ENCODE measurements around the gene MYO5A.
"Not testable (repeated sequence)": the region's sequence is repeated elsewhere in the genome, so short reads cannot be mapped to it uniquely, and the experiment has no call there.

The MYO5A gene

DNA sequence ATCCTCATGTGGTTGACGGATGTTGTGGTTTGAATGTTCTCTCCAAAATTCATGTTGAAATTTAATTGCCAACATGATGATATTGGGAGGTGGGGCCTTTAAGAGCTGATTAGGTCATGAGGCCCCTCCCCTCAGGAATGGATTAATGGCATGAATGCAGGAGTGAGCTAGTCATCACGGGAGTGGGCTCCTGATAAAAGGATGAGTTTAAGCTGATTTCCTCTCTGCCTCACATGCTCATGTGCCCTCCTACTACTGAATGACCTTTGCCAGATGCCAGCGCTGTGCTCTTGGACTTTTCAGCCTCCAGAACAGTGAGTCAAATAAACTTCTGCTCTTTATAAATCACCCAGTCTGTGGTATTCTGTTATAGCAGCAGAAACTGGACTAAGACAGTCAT, 111.2 kb downstream of the MYO5A start:
- DNase-seq: no peak

DNA sequence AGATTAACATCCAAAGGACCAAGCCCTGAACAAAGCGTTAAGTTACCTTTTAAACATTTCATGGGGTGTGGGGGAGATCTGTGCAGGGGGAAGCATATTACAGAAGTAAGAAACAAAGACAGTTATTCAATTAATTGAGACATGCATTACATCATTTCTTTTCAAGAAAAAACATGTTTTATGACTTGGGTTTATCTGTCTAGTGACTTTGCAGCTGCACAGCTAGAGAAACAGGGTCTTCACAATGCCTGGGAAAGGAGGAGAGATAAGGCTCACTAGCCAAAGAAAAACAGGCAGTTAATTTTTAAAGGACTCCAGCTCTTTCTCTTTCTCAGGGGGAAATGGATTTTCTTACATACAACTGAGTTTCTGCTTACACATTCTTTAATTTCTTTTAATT, 112.1 kb downstream of the MYO5A start:
- not testable (repeated sequence) for DNase-seq

DNA sequence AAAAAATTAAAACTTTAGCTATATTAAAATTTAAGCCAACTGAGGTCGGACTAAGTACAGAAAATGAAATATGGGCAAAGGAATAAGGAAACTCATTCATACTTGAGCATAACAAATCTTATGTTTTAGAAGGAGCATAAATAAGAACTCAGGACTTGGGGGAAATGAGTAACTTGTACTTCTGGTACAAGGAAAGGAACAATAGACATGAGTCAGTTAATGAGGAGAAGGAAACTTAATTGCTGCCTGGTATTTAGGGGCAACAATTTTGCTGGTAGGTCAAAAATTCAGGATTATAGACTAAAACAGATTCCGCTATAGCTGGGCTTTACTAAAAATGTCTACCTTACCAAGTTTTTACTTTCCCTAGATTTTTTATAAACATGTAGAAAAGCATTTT, 113.1 kb downstream of the MYO5A start:
- no peak for DNase-seq

DNA sequence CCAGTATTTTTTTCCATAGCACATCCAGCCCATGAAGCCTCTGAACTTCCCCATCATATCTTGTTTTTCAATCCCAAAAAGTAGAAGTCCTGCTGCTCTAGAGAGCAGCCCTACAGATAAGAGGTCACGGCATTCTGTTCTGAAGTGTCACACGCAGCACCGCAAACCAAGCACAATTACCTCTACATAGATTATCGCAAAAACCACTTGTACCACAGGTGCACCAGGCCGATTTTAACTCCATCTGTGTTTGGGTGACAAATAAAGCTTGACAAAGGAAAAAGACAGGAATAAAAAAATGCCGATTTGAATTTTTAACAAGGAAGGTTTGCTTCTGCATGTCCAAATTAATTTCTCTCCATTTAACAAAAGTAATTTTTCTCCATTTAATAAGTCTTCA, 113.7 kb downstream of the MYO5A start:
- DNase-seq: no peak

DNA sequence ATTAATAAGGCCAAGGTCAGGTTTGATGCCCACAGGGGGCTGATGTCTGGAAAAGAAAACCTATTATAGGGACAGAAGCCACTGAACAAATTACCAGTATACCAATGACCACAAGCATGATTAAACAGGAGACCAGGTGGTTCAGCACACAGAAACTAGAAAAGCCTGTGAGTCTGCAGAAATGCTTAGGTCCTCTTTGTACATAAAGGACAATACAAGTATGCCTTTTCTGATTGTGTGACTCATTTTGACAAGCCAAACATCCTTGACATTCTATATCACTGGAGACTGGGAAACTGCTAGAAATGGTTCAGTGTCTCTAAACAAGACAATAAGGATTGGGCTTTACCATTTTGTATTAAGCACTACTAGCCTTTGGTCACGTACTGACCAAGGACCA, 119.9 kb downstream of the MYO5A start:
- no peak for DNase-seq

DNA sequence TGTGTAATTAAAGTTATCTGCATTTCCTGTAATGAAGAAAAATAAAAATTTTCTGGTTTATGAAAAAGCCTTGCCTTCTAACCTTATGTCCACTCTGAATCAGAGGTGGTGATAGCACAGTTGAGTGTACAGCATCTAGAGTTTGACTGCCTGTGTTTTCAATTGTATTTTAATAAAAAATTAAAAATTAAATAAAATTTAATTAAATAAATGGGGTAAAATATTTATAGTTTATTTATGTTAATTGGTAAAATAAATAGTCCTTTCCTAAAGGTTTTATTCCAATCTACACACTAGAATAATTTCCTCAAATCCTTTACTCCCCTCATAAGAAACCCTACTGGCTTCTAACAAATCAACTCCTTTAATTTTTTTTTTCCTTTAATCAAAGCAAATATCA, 121.3 kb downstream of the MYO5A start:
- DNase-seq: no peak

DNA sequence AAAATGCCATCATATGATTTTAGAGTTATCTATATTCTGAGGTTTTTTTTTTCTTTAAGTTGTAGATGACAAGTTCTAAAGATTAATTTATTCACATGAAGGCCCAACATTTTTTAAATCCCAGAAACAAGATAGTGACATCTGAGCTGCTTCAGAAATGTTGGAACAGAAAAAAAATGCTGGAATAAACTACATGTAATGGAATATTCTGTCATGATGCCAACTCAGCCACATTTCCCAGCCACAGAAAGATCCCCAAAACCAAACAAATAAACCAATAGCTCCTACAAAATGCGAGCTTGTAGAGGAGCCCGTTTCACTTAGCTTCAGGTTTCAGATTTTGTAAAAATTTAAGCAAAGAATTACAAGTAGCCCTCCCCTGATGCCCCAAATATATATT, 122.1 kb downstream of the MYO5A start:
- DNase-seq: no peak

DNA sequence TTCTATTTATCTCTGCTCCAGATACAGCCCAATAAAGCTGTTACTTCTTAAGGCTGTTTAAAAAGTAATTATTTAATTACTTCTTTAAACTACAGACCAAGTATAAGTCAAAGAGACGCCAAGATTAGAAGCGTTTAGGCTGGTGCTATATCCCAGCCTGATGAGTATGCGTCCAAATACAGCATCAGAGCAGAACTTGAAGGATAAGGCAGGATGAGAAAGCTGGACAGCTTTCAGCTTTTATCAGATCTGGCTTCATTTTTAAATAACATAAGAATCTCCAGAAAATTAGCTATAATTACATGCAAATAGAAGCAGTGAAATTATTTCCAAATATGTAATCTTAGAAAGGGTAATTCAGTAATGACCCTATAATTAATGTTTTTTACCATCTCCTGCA, 122.8 kb downstream of the MYO5A start:
- no peak for DNase-seq

DNA sequence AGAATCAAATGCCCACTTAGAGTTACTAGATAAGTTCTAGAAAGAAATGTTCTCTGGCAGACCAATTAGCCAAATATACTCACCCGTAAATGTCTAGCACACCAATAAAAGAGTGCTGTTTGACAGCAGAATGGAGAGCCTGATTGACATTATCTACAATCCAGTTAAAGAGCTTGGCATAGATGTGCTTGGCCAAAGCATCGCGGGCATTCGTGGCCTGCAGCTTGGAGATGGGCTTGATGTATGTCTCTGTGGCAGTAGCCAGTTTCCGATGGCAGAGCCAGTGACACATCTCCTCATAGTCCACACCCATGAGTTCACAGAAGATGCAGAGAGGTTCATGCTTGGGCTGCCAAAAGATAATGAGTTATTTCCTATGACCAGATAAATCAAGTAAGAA, 131.6 kb downstream of the MYO5A start:
- no peak for DNase-seq

DNA sequence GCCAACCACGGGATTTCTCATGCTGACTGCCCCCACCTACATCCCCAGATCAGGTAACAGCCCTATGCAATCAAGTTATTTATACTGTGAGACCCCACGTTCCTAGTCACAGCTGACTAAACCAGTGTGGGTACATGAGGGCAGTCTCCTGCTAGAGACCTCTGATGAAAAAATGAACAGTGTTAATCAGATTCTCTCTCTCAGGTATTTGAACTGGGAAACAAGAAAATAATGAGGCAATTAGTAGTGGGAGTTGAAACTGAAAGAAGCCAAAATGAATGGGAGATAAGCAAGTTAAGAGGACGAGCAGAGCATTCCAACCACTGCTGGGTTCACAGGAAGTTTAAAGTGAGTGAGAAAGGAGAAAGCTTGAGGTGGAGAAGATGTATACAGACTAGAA, 134.6 kb downstream of the MYO5A start:
- DNase-seq: no peak

DNA sequence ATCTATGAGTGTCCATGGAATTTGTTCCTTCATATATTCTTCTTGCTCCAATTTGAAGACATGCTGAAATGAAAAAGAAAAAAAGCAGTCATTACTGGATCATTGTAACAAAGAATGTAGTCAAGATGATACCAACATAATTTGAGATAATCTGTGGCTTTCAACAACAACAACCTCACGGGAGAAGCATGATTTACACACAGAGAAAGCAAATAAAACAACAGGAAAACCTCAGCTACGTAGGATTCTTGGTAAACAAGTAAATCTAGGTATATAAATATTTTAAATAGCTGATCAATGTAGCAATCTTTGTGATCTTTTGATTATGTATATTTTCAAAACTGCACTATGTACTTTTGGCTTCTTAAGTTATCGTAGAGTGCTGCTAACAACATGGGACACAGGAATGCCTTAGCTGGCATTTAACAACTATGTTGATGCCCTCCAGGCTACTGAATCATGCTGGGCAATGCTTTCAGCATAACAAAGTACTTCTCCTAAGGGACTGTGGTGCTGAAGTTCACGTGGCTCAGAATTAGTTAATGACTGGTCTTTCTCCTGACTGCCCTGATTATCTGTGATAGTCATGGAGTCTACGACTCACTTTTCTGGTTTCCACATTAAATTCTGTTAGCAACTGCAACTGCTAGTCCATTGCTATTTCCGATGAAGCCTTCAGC, 136.5 kb downstream of the MYO5A start:
- peak in 1 of 5 experiments; percentile 65 for DNase-seq

DNA sequence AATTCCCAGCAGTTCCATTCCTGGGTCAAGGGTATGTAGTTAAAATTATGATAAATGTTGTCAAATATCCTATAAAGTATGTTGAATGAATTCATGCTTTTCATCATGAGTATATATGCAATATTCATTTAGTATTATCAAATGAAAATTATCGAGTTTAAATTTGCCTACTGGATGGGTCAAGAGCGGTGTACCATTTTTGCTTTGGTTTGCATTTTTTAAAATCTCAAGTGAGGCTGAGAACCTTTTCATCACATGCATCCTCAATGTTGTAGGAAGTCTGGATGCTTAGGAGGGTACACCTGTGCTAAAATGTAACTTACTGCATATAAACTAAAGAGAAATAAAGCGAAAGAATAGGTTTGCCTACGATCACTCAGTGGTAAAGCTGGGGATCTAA, 137.6 kb downstream of the MYO5A start:
- no peak for DNase-seq

DNA sequence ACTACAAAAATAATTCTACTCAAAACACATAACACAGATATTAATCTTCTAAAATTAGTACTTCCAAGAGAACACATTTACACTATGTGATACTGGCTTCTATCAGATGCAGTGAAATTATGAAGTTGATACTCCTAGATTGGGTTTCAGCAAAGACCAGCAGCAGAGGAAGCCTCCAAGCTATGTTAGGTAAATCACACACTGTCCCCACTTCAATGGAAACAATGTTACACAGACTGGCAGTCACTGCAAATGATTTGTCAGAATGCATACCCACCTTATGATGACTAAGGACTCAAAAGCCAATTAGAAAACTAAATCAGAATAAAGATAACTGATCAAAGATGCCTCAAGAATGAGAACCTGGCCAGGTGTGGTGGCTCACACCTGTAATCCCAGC, 143.0 kb downstream of the MYO5A start:
- DNase-seq: no peak

DNA sequence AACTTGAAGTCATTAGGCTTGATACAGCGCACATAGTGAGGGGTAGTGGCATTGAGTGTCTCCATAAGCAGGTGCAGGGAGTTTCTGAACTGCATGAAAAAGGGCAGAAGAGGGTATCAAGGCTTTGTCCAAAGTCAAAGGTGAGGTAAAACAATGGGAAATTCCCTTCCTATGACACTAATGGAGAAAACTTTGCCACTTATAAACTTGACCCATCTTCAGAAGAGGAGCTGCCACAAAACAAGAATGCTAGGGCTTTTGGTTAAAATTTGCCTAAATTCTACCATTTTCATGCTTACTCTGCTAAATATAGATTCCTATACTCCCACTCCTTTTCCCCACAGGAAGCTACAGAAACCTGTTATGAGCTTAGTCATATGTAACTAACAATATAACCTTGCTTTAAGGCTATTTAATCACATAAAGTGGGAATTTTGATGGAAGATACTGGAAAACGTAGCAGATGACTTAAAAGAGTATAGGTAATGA, 145.5 kb downstream of the MYO5A start:
- no peak for DNase-seq

DNA sequence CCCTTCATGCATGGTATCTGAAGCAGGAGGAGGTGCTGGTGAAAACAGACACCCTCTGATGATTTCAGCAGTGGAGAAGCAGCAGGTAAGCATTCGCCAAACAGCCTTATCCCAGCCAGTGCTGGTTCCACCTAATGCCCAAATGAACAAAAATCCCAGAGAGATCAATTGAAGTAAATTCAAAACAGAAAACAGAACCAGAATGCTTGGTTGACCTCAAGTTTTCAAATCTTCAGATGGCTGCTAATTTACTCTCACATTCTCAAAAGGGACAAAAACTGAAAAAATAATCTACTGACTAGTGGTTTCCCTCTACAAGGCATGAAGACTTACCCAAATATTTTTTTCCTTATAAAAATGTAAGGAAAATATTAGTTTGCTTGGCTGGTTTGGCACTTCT, 146.0 kb downstream of the MYO5A start:
- no peak for DNase-seq

DNA sequence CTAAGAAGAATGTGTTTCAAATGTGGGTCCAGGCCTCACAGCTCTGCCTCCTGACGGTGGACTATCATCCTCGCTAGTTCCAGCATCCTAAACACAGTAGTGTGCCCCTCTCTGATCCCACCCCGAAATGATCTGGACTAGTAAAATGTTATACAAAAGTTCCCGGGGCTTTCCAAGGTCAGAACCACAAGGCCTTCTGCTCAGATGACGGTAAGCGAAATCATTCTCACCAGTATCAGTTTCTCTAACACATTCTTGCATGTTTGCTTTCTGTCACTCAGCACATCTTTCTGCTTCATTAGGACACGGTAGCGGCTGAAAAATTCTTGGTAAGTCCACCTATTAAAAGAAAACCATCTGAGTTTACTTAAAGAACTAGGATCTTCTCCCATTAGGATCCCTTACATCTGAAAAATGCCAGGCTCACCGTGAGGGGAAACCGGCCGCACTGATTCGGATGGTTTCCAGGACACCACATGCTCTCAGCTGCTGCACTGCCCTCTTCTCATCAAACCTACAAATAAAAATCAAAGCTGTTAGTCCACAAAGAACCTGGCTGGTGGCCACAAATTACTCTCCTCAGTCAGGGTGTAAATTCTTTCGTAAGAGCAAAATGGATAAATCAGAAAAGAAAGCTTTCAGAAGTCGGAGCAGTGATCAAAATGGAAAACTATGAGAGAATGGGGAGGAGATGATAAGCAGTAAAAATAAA, 149.1 kb downstream of the MYO5A start:
- DNase-seq: peak in 1 of 5 experiments; percentile 75

DNA sequence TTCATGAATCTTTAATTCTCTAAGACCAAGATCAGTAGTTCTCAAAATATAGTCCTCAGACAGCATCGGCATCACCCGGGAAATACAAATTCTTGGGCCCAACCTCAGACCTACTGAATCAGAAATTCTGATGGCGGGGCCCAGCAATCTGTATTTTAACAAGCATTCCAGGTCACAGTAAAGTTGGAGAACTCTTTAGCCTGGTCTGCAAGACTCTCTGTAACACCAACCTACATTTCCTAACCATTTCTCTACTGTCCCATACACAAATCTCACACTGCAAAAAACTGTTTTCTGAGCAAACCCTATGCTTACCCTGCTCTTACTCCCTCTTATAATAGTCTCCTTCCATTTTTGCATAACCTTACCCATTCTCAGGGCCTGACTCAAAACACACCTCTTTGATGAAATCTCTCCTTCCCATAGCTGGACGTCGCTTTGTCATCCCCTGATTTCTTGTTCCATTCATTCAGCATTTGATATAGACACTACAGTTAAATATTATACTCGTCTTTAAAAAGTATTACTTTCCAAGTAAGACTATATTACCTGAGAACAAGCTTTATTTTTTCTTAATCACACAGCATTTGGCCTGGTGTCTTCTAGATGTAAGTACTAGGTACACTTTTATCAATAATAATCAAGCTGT, 149.8 kb downstream of the MYO5A start:
- DNase-seq: peak in 1 of 5 experiments; percentile 61

DNA sequence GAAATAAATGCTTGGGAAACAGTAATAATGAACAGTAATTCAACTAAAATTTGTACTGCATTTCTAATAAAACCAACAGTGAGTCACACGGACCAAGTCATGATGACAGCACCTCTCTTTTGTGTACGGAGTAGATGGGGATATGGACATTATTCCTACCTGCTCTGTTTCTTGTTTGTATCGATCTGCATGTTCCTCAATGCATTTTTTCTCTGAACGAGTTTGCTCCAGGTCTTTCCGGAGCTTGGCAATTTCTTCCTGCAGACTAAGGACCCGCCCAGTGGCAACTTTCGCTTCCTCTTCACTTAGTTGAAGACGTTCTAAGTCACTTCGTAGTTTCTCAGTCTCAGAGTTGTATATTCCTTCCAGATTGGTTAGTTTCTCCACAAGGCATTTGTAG, 158.7 kb downstream of the MYO5A start:
- no peak for DNase-seq

DNA sequence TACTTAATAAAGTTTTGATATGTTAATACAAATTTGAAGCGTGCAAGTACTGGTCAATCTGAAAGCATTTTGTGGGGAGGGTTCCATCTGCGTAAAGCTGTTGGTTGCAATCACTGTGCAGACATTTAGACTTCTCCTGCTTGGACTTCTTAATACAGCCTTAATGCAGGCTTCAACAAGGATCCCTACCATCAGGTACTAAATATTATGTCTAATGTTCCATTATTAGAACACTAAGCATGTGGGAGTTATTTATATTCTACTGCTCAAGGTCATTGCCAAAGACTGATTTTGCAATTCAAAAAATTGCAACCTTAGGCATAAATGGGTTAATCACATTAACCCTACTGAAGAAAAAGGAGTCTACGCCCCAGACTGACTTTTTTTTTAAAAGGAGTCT, 159.2 kb downstream of the MYO5A start:
- DNase-seq: no peak

DNA sequence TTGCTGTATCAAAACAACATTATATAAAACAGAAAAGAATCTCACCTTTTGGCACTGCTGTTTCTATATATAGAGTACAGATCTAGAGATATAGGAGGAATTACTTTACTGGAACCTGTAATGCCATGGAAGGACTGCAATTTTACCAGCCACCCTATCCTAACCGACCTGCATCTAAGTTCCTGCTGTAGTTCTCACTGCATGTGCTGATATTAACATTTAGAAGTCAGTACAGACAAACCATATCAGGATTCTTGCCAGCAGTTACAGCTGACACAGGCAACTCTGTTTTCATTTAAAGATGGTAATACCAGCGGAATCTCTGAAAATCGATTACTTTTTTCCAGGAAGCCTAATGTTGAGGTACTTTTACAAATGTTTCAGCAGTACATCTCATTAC, 159.7 kb downstream of the MYO5A start:
- no peak for DNase-seq

DNA sequence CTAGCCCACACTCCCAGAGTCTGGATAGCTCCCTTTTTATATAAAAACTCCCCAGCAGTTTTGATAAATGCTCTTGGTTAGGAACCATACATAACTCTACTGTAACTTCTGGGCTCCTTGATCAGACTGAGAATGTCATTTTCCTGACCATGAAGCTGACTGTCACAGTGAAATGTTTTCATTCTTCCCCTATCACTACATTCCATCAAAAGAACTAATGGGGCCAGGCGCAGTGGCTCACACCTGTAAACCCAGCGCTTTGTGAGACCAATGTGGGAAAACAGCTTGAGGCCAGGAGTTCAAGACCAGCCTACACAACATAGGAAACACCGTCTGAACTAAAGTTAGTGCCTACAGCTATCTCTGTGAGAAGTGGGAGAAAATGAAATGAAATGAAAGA, 160.3 kb downstream of the MYO5A start:
- DNase-seq: no peak

DNA sequence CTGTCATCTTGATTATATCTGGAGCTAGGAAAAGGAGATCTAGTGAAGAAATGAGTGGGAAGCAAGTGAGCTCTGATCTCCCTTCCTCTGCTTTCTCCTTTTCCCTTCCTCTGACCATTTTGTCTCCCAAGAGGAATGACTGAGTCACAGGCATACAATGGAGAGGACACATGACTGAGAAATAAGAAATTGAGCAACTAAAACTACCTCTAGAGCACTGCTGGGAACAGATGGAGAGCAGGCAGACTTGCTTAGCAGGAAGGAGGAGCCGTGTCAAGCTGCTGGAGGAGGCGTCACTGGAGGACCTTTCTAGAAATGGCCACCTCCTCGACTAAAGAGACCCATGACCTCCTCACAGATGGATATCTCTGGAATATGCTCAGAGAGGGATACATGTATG, 166.2 kb downstream of the MYO5A start:
- DNase-seq: no peak

DNA sequence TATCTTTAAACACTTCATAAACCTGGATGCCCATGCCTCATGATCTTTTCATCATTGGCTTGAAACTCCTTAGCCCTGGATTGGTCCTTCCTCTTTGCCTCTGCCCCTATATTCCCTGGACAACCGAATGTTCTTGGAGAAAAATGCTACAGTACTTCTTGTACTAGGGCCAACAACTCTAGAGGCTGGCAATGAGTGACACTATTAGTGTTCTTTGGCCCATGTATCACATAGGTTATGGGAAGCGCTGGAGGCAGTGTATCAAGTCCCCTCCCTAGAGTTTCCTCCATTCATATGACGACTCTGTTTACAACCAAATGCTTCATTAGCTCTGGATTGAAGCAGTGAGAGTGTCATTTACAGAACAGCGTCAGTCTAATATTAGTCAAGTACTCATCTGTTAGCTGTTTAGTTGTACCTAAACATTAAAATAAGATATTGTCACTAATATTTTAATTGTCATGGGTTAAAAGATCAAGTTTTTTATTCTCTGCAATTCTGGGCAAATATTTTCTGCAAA, 166.6 kb downstream of the MYO5A start:
- no peak for DNase-seq

DNA sequence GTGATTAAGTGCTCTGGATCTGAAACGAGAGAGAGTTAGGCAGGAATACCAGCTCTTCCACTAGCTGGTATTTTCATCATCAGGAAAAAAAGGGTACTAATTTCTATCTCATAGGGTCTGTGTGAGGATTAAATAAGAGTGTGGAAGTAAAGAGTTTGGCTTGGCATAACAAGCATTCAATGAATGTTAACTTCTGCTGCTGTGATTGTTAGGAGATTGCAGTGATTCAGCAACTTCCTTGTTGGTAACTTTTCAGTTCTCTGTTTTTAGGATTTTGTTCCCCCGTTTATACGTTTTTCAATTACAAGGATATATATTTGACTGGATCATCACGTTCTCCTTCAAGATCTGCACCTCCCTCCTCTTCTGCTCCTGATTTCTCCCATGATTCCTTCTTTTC, 167.2 kb downstream of the MYO5A start:
- DNase-seq: no peak
